H1 (cell line): ENCODE measurements around the gene ZNF846. TPM values are rescaled to one million over a fixed set of nuclear protein-coding genes. Genes with fewer than 3 reads are reported as not detected.

ENCODE experiments used
- CTCF ChIA-PET: fragments of 300-600 bp; sonication (Branson Sonifier 250); formaldehyde crosslinking; loops from one replicate; lab custom pipeline; 2021; ENCODE audit not compliant: partially characterized antibody; lab: Charles Lee
- POLR2A ChIA-PET: fragments of 300-600 bp; sonication (Branson Sonifier 250); formaldehyde crosslinking; loops from one replicate; lab custom pipeline; 2021; ENCODE audit warnings: inconsistent platforms; ENCODE audit not compliant: partially characterized antibody; lab: Charles Lee
- DNase-seq, 2 experiments: peaks; one replicate each; pipeline versions ENCODE4 v3.0.0 to v3.0.0-alpha.2; 2010 to 2022; ENCODE audit warnings: low spot score in 2 of 2, low read depth in 1 of 2, mixed read lengths in 1 of 2
- FAIRE-seq: peaks from 2 replicates; lab custom pipeline; 2011; peaks lifted over from hg19 to GRCh38; lab: Jason Lieb, UNC
- H2AFZ ChIP-seq: 2 replicates; pipeline ENCODE4 v1.8.1; 2012; ENCODE audit warnings: low read length, inconsistent platforms
- H2AK5ac ChIP-seq: 2 replicates; pipeline ENCODE4 v1.6.1; 2013; ENCODE audit warnings: low read depth, low read length
- H2BK120ac ChIP-seq: replicated peaks from 2 replicates; pipeline ENCODE3; 2013; ENCODE audit warnings: low read depth, low read length, inconsistent platforms
- H2BK12ac ChIP-seq: 2 replicates; pipeline ENCODE4 v1.6.1; 2013; ENCODE audit warnings: low read depth, low read length
- H2BK15ac ChIP-seq: 2 replicates; pipeline ENCODE4 v1.6.1; 2013; ENCODE audit warnings: low read length
- H2BK20ac ChIP-seq: 2 replicates; pipeline ENCODE4 v1.6.1; 2013; ENCODE audit warnings: low read length
- H2BK5ac ChIP-seq: 2 replicates; pipeline ENCODE4 v1.6.1; 2013; ENCODE audit warnings: low read depth, low read length
- H3K14ac ChIP-seq: 2 replicates; pipeline ENCODE4 v1.6.1; 2013; ENCODE audit warnings: inconsistent platforms; ENCODE audit not compliant: insufficient read length
- H3K18ac ChIP-seq: 2 replicates; pipeline ENCODE4 v1.6.1; 2013; ENCODE audit warnings: low read length; ENCODE audit errors: extremely low read depth
- H3K23ac ChIP-seq: 2 replicates; pipeline ENCODE4 v1.6.1; 2013; ENCODE audit warnings: inconsistent platforms; ENCODE audit not compliant: insufficient read length
- H3K23me2 ChIP-seq: 2 replicates; pipeline ENCODE4 v1.6.1; 2013; ENCODE audit warnings: low read depth, low read length
- H3K27ac ChIP-seq: 2 replicates; pipeline ENCODE4 v1.6.1; 2011; ENCODE audit warnings: low read depth, low read length, inconsistent platforms
- H3K27me3 ChIP-seq, 4 experiments: replicated peaks in 1 of 4; 1 replicate in 1 of 4; 2 replicates in 3 of 4; pipeline versions ENCODE4 v1.6.1 to v1.8.1; 2011 to 2013; ENCODE audit warnings: low read length in 3 of 4, mild to moderate bottlenecking in 3 of 4, inconsistent platforms in 2 of 4, mixed read lengths in 2 of 4, moderate library complexity in 1 of 4; ENCODE audit not compliant: control insufficient read depth in 3 of 4, insufficient read depth in 3 of 4; ENCODE audit errors: extremely low read depth in 1 of 4
- H3K36me3 ChIP-seq, 4 experiments: 2 replicates each; pipeline versions ENCODE4 v1.6.1 to v1.8.1; 2011 to 2013; ENCODE audit warnings: mild to moderate bottlenecking in 4 of 4, low read length in 3 of 4, moderate library complexity in 2 of 4, control low read depth in 1 of 4, inconsistent platforms in 1 of 4; ENCODE audit not compliant: insufficient read depth in 4 of 4, control insufficient read depth in 2 of 4
- H3K4ac ChIP-seq: replicated peaks from 2 replicates; pipeline ENCODE3; 2013; ENCODE audit warnings: low read length, low read depth, mixed read lengths, inconsistent platforms; ENCODE audit not compliant: insufficient read length
- H3K4me1 ChIP-seq, 4 experiments: replicated peaks in 1 of 4; 1 replicate in 1 of 4; 2 replicates in 3 of 4; pipeline versions ENCODE4 v1.6.1 to v1.8.1; 2011 to 2013; ENCODE audit warnings: low read length in 3 of 4, inconsistent platforms in 2 of 4, mixed read lengths in 1 of 4; ENCODE audit not compliant: insufficient read depth in 4 of 4, control insufficient read depth in 3 of 4
- H3K4me2 ChIP-seq, 2 experiments: 2 replicates each; pipeline versions ENCODE4 v1.6.1 to v1.8.1; 2011 to 2013; ENCODE audit warnings: low read depth in 2 of 2, low read length in 2 of 2, control low read depth in 1 of 2, inconsistent platforms in 1 of 2, mild to moderate bottlenecking in 1 of 2; ENCODE audit not compliant: insufficient read depth in 1 of 2
- H3K4me3 ChIP-seq, 4 experiments: fragments of 200-600, 300-600 bp in 1 of 4; sonication (generic), shearing (Covaris generic), sonication (Bioruptor Twin) in 1 of 4; 2 replicates each; pipeline versions ENCODE4 v1.5.1 to v1.8.1; 2011 to 2016; ENCODE audit warnings: low read length in 4 of 4, low read depth in 3 of 4, control low read depth in 2 of 4, inconsistent platforms in 2 of 4, mild to moderate bottlenecking in 2 of 4, mixed read lengths in 1 of 4, moderate library complexity in 1 of 4; ENCODE audit not compliant: insufficient read depth in 2 of 4; ENCODE audit errors: extremely low read depth in 1 of 4
- H3K56ac ChIP-seq: replicated peaks from 2 replicates; pipeline ENCODE3; 2013; ENCODE audit warnings: low read depth, mild to moderate bottlenecking, mixed read lengths, low read length, inconsistent platforms; ENCODE audit not compliant: insufficient read length
- H3K79me1 ChIP-seq: 2 replicates; pipeline ENCODE4 v1.6.1; 2013; ENCODE audit warnings: low read depth, low read length, control low read depth
- H3K79me2 ChIP-seq, 2 experiments: 2 replicates each; pipeline versions ENCODE4 v1.6.1 to v1.8.1; 2012 to 2013; ENCODE audit warnings: low read length in 2 of 2, mild to moderate bottlenecking in 2 of 2, inconsistent platforms in 1 of 2; ENCODE audit not compliant: insufficient read depth in 2 of 2, control insufficient read depth in 1 of 2
- H3K9ac ChIP-seq, 4 experiments: replicated peaks in 1 of 4; 1 replicate in 1 of 4; 2 replicates in 3 of 4; pipeline versions ENCODE4 v1.6.1 to v1.8.1; 2011 to 2013; ENCODE audit warnings: low read depth in 3 of 4, low read length in 3 of 4, control low read depth in 2 of 4, mild to moderate bottlenecking in 2 of 4, moderate library complexity in 2 of 4, inconsistent platforms in 1 of 4; ENCODE audit errors: extremely low read depth in 1 of 4
- H3K9me3 ChIP-seq, 2 experiments: 2 replicates each; pipeline versions ENCODE4 v1.6.1 to v1.8.1; 2012 to 2013; ENCODE audit warnings: mild to moderate bottlenecking in 2 of 2, moderate library complexity in 2 of 2, control low read depth in 1 of 2, inconsistent platforms in 1 of 2, low read depth in 1 of 2, low read length in 1 of 2, mixed read lengths in 1 of 2; ENCODE audit not compliant: insufficient read depth in 2 of 2
- H4K20me1 ChIP-seq, 2 experiments: replicated peaks in 1 of 2; 2 replicates each; pipeline versions ENCODE3 to v1.8.1; 2011 to 2013; ENCODE audit warnings: inconsistent platforms in 2 of 2, low read length in 2 of 2, mild to moderate bottlenecking in 1 of 2; ENCODE audit not compliant: insufficient read depth in 2 of 2, control insufficient read depth in 1 of 2
- H4K5ac ChIP-seq: 2 replicates; pipeline ENCODE4 v1.6.1; 2013; ENCODE audit warnings: low read length, low read depth, mixed read lengths, inconsistent platforms; ENCODE audit not compliant: insufficient read length
- H4K8ac ChIP-seq: 2 replicates; pipeline ENCODE4 v1.8.0; 2013; ENCODE audit warnings: mild to moderate bottlenecking, moderate library complexity, low read length, inconsistent platforms; ENCODE audit not compliant: insufficient read depth; ENCODE audit errors: extremely low read depth
- H4K91ac ChIP-seq: replicated peaks from 2 replicates; pipeline ENCODE3; 2013; ENCODE audit warnings: low read length, mixed read lengths, inconsistent platforms; ENCODE audit not compliant: insufficient read length
- BACH1 ChIP-seq: IDR thresholded peaks from 2 replicates; pipeline ENCODE4 v1.6.1; 2012; ENCODE audit warnings: low read length, improper control_type of control experiment
- CEBPB ChIP-seq: IDR thresholded peaks from 2 replicates; pipeline ENCODE4 v1.6.1; 2012; ENCODE audit warnings: low read depth, low read length
- CTBP2 ChIP-seq: IDR thresholded peaks from 2 replicates; pipeline ENCODE4 v1.7.0; 2011; ENCODE audit warnings: borderline replicate concordance, mild to moderate bottlenecking, moderate library complexity, mixed read lengths, low read length; ENCODE audit not compliant: insufficient read depth, insufficient read length
- EP300 ChIP-seq, 2 experiments: IDR thresholded peaks; 1 replicate in 1 of 2; 2 replicates in 1 of 2; pipeline ENCODE4 v1.6.1; 2011 to 2012; ENCODE audit warnings: low read depth in 2 of 2, low read length in 2 of 2, mild to moderate bottlenecking in 2 of 2, borderline replicate concordance in 1 of 2, inconsistent platforms in 1 of 2, moderate library complexity in 1 of 2
- KDM5A ChIP-seq: fragments of 200-600 bp; IDR thresholded peaks from 2 replicates; pipeline ENCODE4 v1.7.1; 2012; ENCODE audit warnings: mild to moderate bottlenecking, low read length, inconsistent platforms, mixed read lengths
- NRF1 ChIP-seq: IDR thresholded peaks from 2 replicates; pipeline ENCODE4 v1.6.1; 2011; ENCODE audit warnings: mild to moderate bottlenecking, low read depth, low read length, improper control_type of control experiment
- PHF8 ChIP-seq: fragments of 200-600 bp; sonication (generic); conservative IDR thresholded peaks from 2 replicates; pipeline ENCODE4 v1.7.1; 2012; ENCODE audit warnings: low read depth, mild to moderate bottlenecking, inconsistent platforms, low read length, moderate library complexity
- RFX5 ChIP-seq: IDR thresholded peaks from 2 replicates; pipeline ENCODE4 v1.6.1; 2011; ENCODE audit warnings: low read depth, low read length, improper control_type of control experiment, borderline replicate concordance
- TBP ChIP-seq: IDR thresholded peaks from 2 replicates; pipeline ENCODE4 v1.6.1; 2011; ENCODE audit warnings: low read depth, low read length, improper control_type of control experiment
- TCF12 ChIP-seq: IDR thresholded peaks from 2 replicates; pipeline ENCODE4 v1.6.1; 2011; ENCODE audit warnings: low read depth, mild to moderate bottlenecking, low read length
- TEAD4 ChIP-seq: IDR thresholded peaks from 2 replicates; pipeline ENCODE4 v1.6.1; 2012; ENCODE audit warnings: low read depth, low read length, inconsistent platforms, mixed read lengths
- WGBS, 2 experiments: shearing (Covaris generic) in 1 of 2; methylation state at CpG; one replicate each; pipeline versions ENCODE4 v1.1.6 to v1.1.7; 2013 to 2015; ENCODE audit warnings: low lambda C conversion rate in 2 of 2, mixed read lengths in 2 of 2, inconsistent platforms in 1 of 2, low coverage in 1 of 2, missing lambda C conversion rate in 1 of 2; ENCODE audit not compliant: insufficient replicate concordance in 2 of 2, insufficient coverage in 1 of 2, insufficient read length in 1 of 2; ENCODE audit errors: extremely low coverage in 1 of 2, missing lambda C conversion rate in 1 of 2; 5-methylcytosine and 5-hydroxymethylcytosine counted together
- polyA plus RNA-seq, 7 experiments: library from polyadenylated mRNA; depleted of rRNA in 3 of 7; stranded (reverse) in 5 of 7; unstranded in 2 of 7; fragments of >200 nt in 5 of 7; fragments of 200-250 nt in 2 of 7; gene quantifications; 1 replicate in 5 of 7; 2 replicates in 1 of 7; 4 replicates in 1 of 7; pipeline versions ENCODE4 v1.2.1 to v1.2.3, GENCODE V29; 2011 to 2013; ENCODE audit warnings: missing spikeins in 2 of 7, mixed read lengths in 2 of 7
- total RNA-seq: library from RNA; stranded (reverse); fragmentation: NEBNext Ultra II Directional; extraction: Animal tissue kit (Norgen Biotek cat#: 25700); gene quantifications from 2 replicates; pipeline ENCODE4 v1.2.1, GENCODE V29; 2021

Gene ZNF846
- total and polyA plus RNA-seq, 2 of the 8 experiments (the other 6 are each of a cell fraction or from before 2014, with no cell fraction given): 4.5 to 9.0 TPM

DNA sequence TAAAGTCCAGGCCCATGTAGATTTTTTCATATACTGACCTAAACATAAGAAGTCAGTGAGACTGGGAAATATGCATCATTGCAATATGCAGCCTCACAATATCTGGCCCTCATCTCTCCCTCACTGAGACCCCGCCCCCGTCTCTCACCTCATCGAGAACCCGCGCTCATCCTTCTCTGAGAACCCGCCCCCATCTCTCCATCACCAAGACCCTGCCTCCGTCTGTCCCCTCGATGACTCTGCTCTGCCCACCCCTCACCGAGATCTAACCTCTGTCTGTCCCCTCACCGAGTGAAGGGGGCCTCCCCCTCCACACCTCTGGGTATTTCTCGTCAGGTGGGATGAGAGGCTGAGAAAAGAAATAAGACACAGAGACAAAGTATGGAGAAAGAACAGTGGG lies 20.5 kb upstream of the ZNF846 start:
- Histone ChIP-seq H3K14ac (no peak overlapping the region), H2BK12ac (no peak overlapping the region), H3K4me1 (peaks cover 0 to 15% (median 2%) of the 10 kb centered on the region in 4 experiments), H2BK120ac (no peak overlapping the region), H4K5ac (no peak overlapping the region), H3K4me2 (no peak overlapping the region; a peak in 1 of 4 replicates), H3K79me1 (0 out of 2 replicates have a peak, but pooled peaks cover 2% of the 10 kb centered on the region), H3K9ac (no peak overlapping the region), H3K9me3 (no peaks in the 10 kb centered on the region), H4K8ac (peak overlapping the region; percentile 62; the same call in 1 of the 2 replicates), H2BK15ac (no peak overlapping the region), H3K27ac (no peak overlapping the region), H2BK20ac (no peak overlapping the region), H3K36me3 (no peaks in the 10 kb centered on the region), H3K79me2 (peaks cover 0 to 9% of the 10 kb centered on the region in 2 experiments; a peak in 3 of 4 replicates), H2BK5ac (no peak overlapping the region), H3K56ac (no peak overlapping the region), H4K20me1 (no peaks in the 10 kb centered on the region), H2AK5ac (no peak overlapping the region), H3K27me3 (no peaks in the 10 kb centered on the region), H4K91ac (no peak overlapping the region), H3K23me2 (peaks cover 11% of the 10 kb centered on the region; the same call in 1 of the 2 replicates), H3K23ac (no peak overlapping the region), H3K4me3 (no peak overlapping the region), H3K4ac (no peak overlapping the region), H3K18ac (no peak overlapping the region), H2AFZ (no peak overlapping the region; the same call in 1 of the 2 replicates)
- CTCF ChIA-PET: interaction anchor here (0.6 to 1.8 kb wide), 5 partner anchors 152 to 477 kb away, joined by 3 to 7 read pairs (median 3); partner anchors contain the start of gene ZNF121
- no peak for DNase-seq
- TF ChIP-seq TBP: no peak
- no peak for TF ChIP-seq RFX5
- no peak for TF ChIP-seq PHF8
- TF ChIP-seq TEAD4: no peak
- no peak for TF ChIP-seq TCF12
- TF ChIP-seq KDM5A: no peak
- no peak for TF ChIP-seq CTBP2
- no peak for TF ChIP-seq NRF1
- no peak for TF ChIP-seq CEBPB
- TF ChIP-seq EP300 (IDR thresholded peaks at IDR 0.05; ENCODE audit: borderline replicate concordance in 1 of 2, low read depth in 2 of 2, low read length in 2 of 2): no peak
- TF ChIP-seq BACH1: no peak
- WGBS, 2 experiments: 93% methylated on average over 10 of the region's 11 CpGs; no CpG with 5 or more reads in 1 of the 2 experiments
- no peak for FAIRE-seq
- POLR2A ChIA-PET: interaction anchor here (0.9 to 1.6 kb wide), 2 partner anchors 145 to 207 kb away, joined by 3 to 6 read pairs; no protein-coding TSS in a partner anchor
